Caco-2 (cell line): ENCODE data around the gene CEP164. TPM values are rescaled to one million over a fixed set of nuclear protein-coding genes. Genes with fewer than 3 reads are reported as not detected.

Source experiments
- BruUV-seq: library from RNA; stranded (reverse); fragments of 400-500 nt; replicated peaks from 2 replicates; lab custom pipeline; 2021; lab: Mats Ljungman, UMichigan
- CTCF ChIA-PET: fragments of 300-600 bp; sonication (Branson Sonifier 250); formaldehyde crosslinking; loops from one replicate; lab custom pipeline; 2022; ENCODE audit warnings: antibody characterized with exemption; lab: Charles Lee
- POLR2A ChIA-PET: fragments of 300-600 bp; sonication (Branson Sonifier 250); formaldehyde crosslinking; loops from one replicate; lab custom pipeline; 2022; ENCODE audit warnings: antibody characterized with exemption; lab: Charles Lee
- DNase-seq, 2 experiments: peaks; one replicate each; pipeline versions ENCODE4 v3.0.0 to v3.0.0-alpha.2; 2020 to 2022
- H3K27me3 ChIP-seq: replicated peaks from 2 replicates; pipeline ENCODE4 v1.6.0; 2011; ENCODE audit warnings: low read length; ENCODE audit not compliant: control insufficient read depth, insufficient read depth
- H3K36me3 ChIP-seq: 2 replicates; pipeline ENCODE4 v1.5.1; 2011; ENCODE audit warnings: low read length; ENCODE audit not compliant: control insufficient read depth, insufficient read depth
- H3K4me1 ChIP-seq: fragments of 250-450 bp; sonication (Bioruptor Pico); 2 replicates; pipeline ENCODE4 v1.5.1; 2020; ENCODE audit warnings: mild to moderate bottlenecking
- H3K4me3 ChIP-seq: 2 replicates; pipeline ENCODE4 v1.5.1; 2011; ENCODE audit warnings: low read depth, mild to moderate bottlenecking, control low read depth, low read length
- H3K9me3 ChIP-seq: fragments of 250-450 bp; sonication (Bioruptor Pico); 2 replicates; pipeline ENCODE4 v1.5.1; 2020; ENCODE audit warnings: mild to moderate bottlenecking, moderate library complexity
- H3K27ac Mint-ChIP-seq: one replicate; pipeline ENCODE4 v1.8.0; 2022; ENCODE audit warnings: mixed read lengths; ENCODE audit not compliant: unreplicated experiment
- H3K27me3 Mint-ChIP-seq: one replicate; pipeline ENCODE4 v1.8.0; 2022; ENCODE audit warnings: mixed read lengths; ENCODE audit not compliant: insufficient read depth, unreplicated experiment
- H3K36me3 Mint-ChIP-seq: one replicate; pipeline ENCODE4 v1.8.0; 2022; ENCODE audit warnings: mild to moderate bottlenecking, mixed read lengths; ENCODE audit not compliant: insufficient read depth, unreplicated experiment
- H3K4me1 Mint-ChIP-seq: one replicate; pipeline ENCODE4 v1.8.0; 2022; ENCODE audit warnings: low read depth, mixed read lengths; ENCODE audit not compliant: unreplicated experiment
- H3K4me3 Mint-ChIP-seq: one replicate; pipeline ENCODE4 v1.8.0; 2022; ENCODE audit warnings: mild to moderate bottlenecking, moderate library complexity, mixed read lengths; ENCODE audit not compliant: unreplicated experiment
- H3K9me3 Mint-ChIP-seq: one replicate; pipeline ENCODE4 v1.8.0; 2022; ENCODE audit warnings: mixed read lengths; ENCODE audit not compliant: unreplicated experiment
- CTCF ChIP-seq, 2 experiments: fragments of 200-600 bp in 1 of 2; IDR thresholded peaks; 1 replicate in 1 of 2; 2 replicates in 1 of 2; pipeline versions ENCODE4 v1.5.1 to v1.8.0; 2011 to 2022; ENCODE audit warnings: antibody characterized with exemption in 1 of 2, control low read depth in 1 of 2, inconsistent platforms in 1 of 2, low read depth in 1 of 2, low read length in 1 of 2, mild to moderate bottlenecking in 1 of 2, moderate library complexity in 1 of 2; ENCODE audit not compliant: insufficient read depth in 1 of 2, severe bottlenecking in 1 of 2, unreplicated experiment in 1 of 2
- intact Hi-C: fragments of 100-400 bp; cut with micrococcal nuclease; formaldehyde crosslinking; loops from one replicate; pipeline ENCODE4 v1.10.0; 2022; ENCODE audit not compliant: unreplicated experiment
- total RNA-seq: library from RNA; stranded (reverse); gene quantifications from 2 replicates; pipeline ENCODE4 v1.2.3, GENCODE V29; 2022

Gene CEP164
- total RNA-seq, 1 experiment from 2014 or later, result 48.9 TPM

GRCh38 chr11:117369534-117369933 lies 41.9 kb downstream of the CEP164 start:
- Histone ChIP-seq H3K4me1 (no peaks in the 10 kb centered on the region), H3K36me3 (peaks cover 4% of the 10 kb centered on the region; the same call in 1 of the 2 replicates), H3K9me3 (no peaks in the 10 kb centered on the region), H3K27me3 (no peaks in the 10 kb centered on the region), H3K4me3 (no peak overlapping the region)
- no peak for TF ChIP-seq CTCF (IDR thresholded peaks at IDR 0.05; ENCODE audit: insufficient read depth in 1 of 2, low read depth in 1 of 2, low read length in 1 of 2, severe bottlenecking in 1 of 2, unreplicated experiment in 1 of 2)
- no peak for DNase-seq
- Mint-ChIP-seq H3K36me3 (peaks cover 27% of the 10 kb centered on the region), H3K27me3 (no peaks in the 10 kb centered on the region), H3K4me3 (no peak overlapping the region), H3K27ac (no peak overlapping the region), H3K9me3 (no peaks in the 10 kb centered on the region), H3K4me1 (no peaks in the 10 kb centered on the region)
- CTCF ChIA-PET, result no interaction called here
- POLR2A ChIA-PET, result no interaction called here
- no TSS peak for BruUV-seq
- intact Hi-C loops, result no loop called here

- DNase-seq, result no peak
- no peak overlapping the region for H3K4me3 ChIP-seq
- H3K4me1 Mint-ChIP-seq, result no peaks in the 10 kb centered on the region
- H3K4me1 ChIP-seq, result no peaks in the 10 kb centered on the region
- POLR2A ChIA-PET, result no interaction called here
- intact Hi-C loops, result no loop called here
- no peaks in the 10 kb centered on the region for H3K9me3 Mint-ChIP-seq
- no peaks in the 10 kb centered on the region for H3K9me3 ChIP-seq
- H3K27ac Mint-ChIP-seq, result no peak overlapping the region
- no peaks in the 10 kb centered on the region for H3K36me3 ChIP-seq
- no peak overlapping the region for H3K4me3 Mint-ChIP-seq
- TF ChIP-seq CTCF (IDR thresholded peaks at IDR 0.05; ENCODE audit: insufficient read depth in 1 of 2, low read depth in 1 of 2, low read length in 1 of 2, severe bottlenecking in 1 of 2, unreplicated experiment in 1 of 2), result no peak
- peaks cover 23% of the 10 kb centered on the region for H3K36me3 Mint-ChIP-seq
- no peaks in the 10 kb centered on the region for H3K27me3 Mint-ChIP-seq
- no TSS peak for BruUV-seq
- no peaks in the 10 kb centered on the region for H3K27me3 ChIP-seq
- CTCF ChIA-PET, result no interaction called here
These were observed 43.8 kb downstream of the CEP164 start for GRCh38 chr11:117371453-117371852.

- no TSS peak for BruUV-seq
- TF ChIP-seq CTCF (IDR thresholded peaks at IDR 0.05; ENCODE audit: insufficient read depth in 1 of 2, low read depth in 1 of 2, low read length in 1 of 2, severe bottlenecking in 1 of 2, unreplicated experiment in 1 of 2), result no peak
- no peaks in the 10 kb centered on the region for H3K27me3 Mint-ChIP-seq
- H3K9me3 Mint-ChIP-seq, result no peaks in the 10 kb centered on the region
- Histone ChIP-seq H3K27me3 (no peaks in the 10 kb centered on the region), H3K36me3 (no peaks in the 10 kb centered on the region), H3K4me1 (no peaks in the 10 kb centered on the region), H3K9me3 (no peaks in the 10 kb centered on the region), H3K4me3 (no peak overlapping the region)
- no peak overlapping the region for H3K4me3 Mint-ChIP-seq
- no peak for DNase-seq
- intact Hi-C loops, result no loop called here
- H3K36me3 Mint-ChIP-seq, result peaks cover 16% of the 10 kb centered on the region
- CTCF ChIA-PET, result interaction anchor here (0.6 kb wide), 1 partner anchor 265 kb away, joined by 4 read pairs; no protein-coding TSS in a partner anchor
- POLR2A ChIA-PET, result no interaction called here
- H3K4me1 Mint-ChIP-seq, result no peaks in the 10 kb centered on the region
- H3K27ac Mint-ChIP-seq, result no peak overlapping the region
These were observed 46.8 kb downstream of the CEP164 start for GRCh38 chr11:117374316-117375055.
